Measurements from ENCODE around the gene IRF3. TPM values are rescaled to one million over a fixed set of nuclear protein-coding genes. Genes with fewer than 3 reads are reported as not detected.

Gene IRF3
- total RNA-seq, 1 experiment from 2014 or later: 189 TPM

DNA sequence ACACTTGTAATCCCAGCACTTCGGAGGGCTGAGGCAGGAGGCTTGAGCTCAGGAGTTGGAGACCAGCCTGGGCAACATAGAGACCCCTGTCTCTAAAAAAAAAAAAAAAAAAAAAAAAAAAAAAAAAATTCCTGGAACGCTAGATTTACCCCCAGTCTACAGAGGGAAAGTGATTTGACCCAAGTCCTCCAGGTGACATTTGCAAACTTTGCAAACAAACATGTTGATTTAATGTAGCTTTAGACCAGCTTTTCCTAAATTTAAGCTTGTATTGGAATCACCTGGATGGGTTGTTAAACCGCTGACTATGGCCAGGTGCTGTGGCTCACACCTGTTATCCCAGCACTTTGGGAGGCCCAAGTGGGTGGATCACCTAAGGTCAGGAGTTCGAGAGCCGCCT, 33.7 kb upstream of the IRF3 start:
- no TSS peak for BruUV-seq (replicated peaks)
- Mint-ChIP-seq H3K36me3 (ENCODE audit: insufficient read depth, unreplicated experiment) (no peaks in the 10 kb centered on the region), H3K4me1 (ENCODE audit: low read depth, unreplicated experiment) (no peaks in the 10 kb centered on the region), H3K9me3 (ENCODE audit: low read depth, unreplicated experiment) (no peaks in the 10 kb centered on the region), H3K27me3 (ENCODE audit: unreplicated experiment) (peaks cover 38% of the 10 kb centered on the region), H3K27ac (ENCODE audit: unreplicated experiment) (no peak overlapping the region), H3K4me3 (ENCODE audit: low read depth, unreplicated experiment) (no peak overlapping the region)
- TF ChIP-seq, protein P1, sequence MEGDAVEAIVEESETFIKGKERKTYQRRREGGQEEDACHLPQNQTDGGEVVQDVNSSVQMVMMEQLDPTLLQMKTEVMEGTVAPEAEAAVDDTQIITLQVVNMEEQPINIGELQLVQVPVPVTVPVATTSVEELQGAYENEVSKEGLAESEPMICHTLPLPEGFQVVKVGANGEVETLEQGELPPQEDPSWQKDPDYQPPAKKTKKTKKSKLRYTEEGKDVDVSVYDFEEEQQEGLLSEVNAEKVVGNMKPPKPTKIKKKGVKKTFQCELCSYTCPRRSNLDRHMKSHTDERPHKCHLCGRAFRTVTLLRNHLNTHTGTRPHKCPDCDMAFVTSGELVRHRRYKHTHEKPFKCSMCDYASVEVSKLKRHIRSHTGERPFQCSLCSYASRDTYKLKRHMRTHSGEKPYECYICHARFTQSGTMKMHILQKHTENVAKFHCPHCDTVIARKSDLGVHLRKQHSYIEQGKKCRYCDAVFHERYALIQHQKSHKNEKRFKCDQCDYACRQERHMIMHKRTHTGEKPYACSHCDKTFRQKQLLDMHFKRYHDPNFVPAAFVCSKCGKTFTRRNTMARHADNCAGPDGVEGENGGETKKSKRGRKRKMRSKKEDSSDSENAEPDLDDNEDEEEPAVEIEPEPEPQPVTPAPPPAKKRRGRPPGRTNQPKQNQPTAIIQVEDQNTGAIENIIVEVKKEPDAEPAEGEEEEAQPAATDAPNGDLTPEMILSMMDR (IDR thresholded peaks at IDR 0.05; ENCODE audit: unreplicated experiment): no peak
- intact Hi-C loops (cut with micrococcal nuclease; ENCODE audit: unreplicated experiment): no loop called here
- CTCF ChIA-PET: interaction anchor here (0.9 kb wide), 1 partner anchor 23 kb away, joined by 4 read pairs; no protein-coding TSS in a partner anchor
- no peak for DNase-seq

DNA sequence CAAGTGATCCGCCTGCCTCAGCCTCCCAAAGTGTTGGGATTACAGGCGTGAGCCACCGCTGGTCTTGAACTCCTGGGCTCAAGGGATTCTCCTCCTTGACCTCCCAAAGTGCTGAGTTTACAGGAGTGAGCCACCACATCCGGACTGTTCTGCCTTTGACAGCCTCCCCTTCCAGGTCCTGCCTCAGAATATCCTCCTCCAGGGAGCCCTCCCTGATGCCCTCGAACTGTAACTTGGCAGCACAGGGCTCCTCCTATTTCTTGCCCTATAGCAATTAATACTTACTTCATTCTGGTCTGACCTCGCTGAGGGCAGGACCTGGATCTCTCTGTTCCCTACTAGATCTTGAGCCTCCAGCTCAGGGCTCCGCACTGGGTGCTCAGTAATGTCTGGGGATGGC, 31.2 kb upstream of the IRF3 start:
- intact Hi-C loops (cut with micrococcal nuclease; ENCODE audit: unreplicated experiment): no loop called here
- CTCF ChIA-PET: interaction anchor here (0.6 kb wide), 1 partner anchor 1137 kb away, joined by 7 read pairs; no protein-coding TSS in a partner anchor
- BruUV-seq (replicated peaks): no TSS peak
- H3K4me3 Mint-ChIP-seq (ENCODE audit: low read depth, unreplicated experiment): no peak overlapping the region
- H3K36me3 Mint-ChIP-seq (ENCODE audit: insufficient read depth, unreplicated experiment): peaks cover 10% of the 10 kb centered on the region
- no peaks in the 10 kb centered on the region for H3K4me1 Mint-ChIP-seq (ENCODE audit: low read depth, unreplicated experiment)
- no peak overlapping the region for H3K27ac Mint-ChIP-seq (ENCODE audit: unreplicated experiment)
- TF ChIP-seq, protein P1 (IDR thresholded peaks at IDR 0.05; ENCODE audit: unreplicated experiment): no peak
- DNase-seq: no peak
- H3K27me3 Mint-ChIP-seq (ENCODE audit: unreplicated experiment): peaks cover 21% of the 10 kb centered on the region
- H3K9me3 Mint-ChIP-seq (ENCODE audit: low read depth, unreplicated experiment): no peaks in the 10 kb centered on the region

DNA sequence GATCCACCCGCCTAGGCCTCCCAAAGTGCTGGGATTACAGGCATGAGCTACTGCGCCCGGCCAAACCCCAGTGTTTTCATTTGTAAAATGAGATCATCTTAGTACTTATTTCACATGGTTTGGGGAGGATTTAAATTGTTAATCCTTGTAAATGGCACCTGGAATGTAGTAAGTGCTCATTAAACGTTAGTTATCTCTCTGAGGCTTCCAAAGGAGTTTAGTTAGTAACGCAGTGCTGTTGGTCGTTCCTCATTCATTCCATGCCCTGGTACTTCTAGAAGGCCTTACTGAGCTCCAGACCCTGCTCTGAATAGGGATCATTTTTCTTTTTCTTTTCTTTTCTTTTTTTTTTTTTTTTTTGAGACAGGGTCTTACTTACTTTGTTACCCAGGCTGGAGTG, 30.5 kb upstream of the IRF3 start:
- Mint-ChIP-seq H3K27ac (ENCODE audit: unreplicated experiment) (no peak overlapping the region), H3K4me1 (ENCODE audit: low read depth, unreplicated experiment) (no peaks in the 10 kb centered on the region), H3K9me3 (ENCODE audit: low read depth, unreplicated experiment) (no peaks in the 10 kb centered on the region), H3K27me3 (ENCODE audit: unreplicated experiment) (peaks cover 14% of the 10 kb centered on the region), H3K36me3 (ENCODE audit: insufficient read depth, unreplicated experiment) (peaks cover 16% of the 10 kb centered on the region), H3K4me3 (ENCODE audit: low read depth, unreplicated experiment) (no peak overlapping the region)
- intact Hi-C loops (cut with micrococcal nuclease; ENCODE audit: unreplicated experiment): no loop called here
- TF ChIP-seq, protein P1 (IDR thresholded peaks at IDR 0.05; ENCODE audit: unreplicated experiment): no peak
- no peak for DNase-seq
- BruUV-seq (replicated peaks): no TSS peak
- CTCF ChIA-PET: interaction anchor here (0.6 to 0.7 kb wide), 2 partner anchors 132 to 1138 kb away, joined by 5 to 7 read pairs; no protein-coding TSS in a partner anchor

DNA sequence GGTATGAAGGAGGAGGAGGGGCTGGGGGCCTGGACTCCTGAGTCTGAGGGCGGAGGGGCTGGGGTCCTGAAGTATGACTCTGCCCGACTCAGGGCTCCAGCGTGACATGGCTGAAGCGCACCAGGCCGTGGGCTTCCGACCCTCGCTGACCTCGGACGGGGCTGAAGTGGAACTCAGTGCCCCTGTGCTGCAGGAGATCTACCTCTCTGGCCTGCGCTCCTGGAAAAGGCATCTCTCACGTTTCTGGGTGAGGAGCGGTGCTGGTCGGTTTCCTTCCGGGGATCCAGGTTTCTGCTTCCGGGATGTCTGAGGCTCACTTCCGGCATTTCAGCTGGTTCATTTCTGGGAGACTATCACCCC, 26.5 kb upstream of the IRF3 start:
- no peaks in the 10 kb centered on the region for H3K9me3 Mint-ChIP-seq (ENCODE audit: low read depth, unreplicated experiment)
- no peak overlapping the region for H3K27ac Mint-ChIP-seq (ENCODE audit: unreplicated experiment)
- H3K4me1 Mint-ChIP-seq (ENCODE audit: low read depth, unreplicated experiment): no peaks in the 10 kb centered on the region
- BruUV-seq (replicated peaks): no TSS peak
- no peaks in the 10 kb centered on the region for H3K27me3 Mint-ChIP-seq (ENCODE audit: unreplicated experiment)
- DNase-seq: no peak
- H3K4me3 Mint-ChIP-seq (ENCODE audit: low read depth, unreplicated experiment): no peak overlapping the region
- CTCF ChIA-PET: no interaction called here
- H3K36me3 Mint-ChIP-seq (ENCODE audit: insufficient read depth, unreplicated experiment): peaks cover 56% of the 10 kb centered on the region
- intact Hi-C loops (cut with micrococcal nuclease; ENCODE audit: unreplicated experiment): no loop called here
- TF ChIP-seq, protein P1 (IDR thresholded peaks at IDR 0.05; ENCODE audit: unreplicated experiment): no peak

All from Calu3 (cell line).